Measurements from ENCODE around the gene MYO3B.

DNA sequence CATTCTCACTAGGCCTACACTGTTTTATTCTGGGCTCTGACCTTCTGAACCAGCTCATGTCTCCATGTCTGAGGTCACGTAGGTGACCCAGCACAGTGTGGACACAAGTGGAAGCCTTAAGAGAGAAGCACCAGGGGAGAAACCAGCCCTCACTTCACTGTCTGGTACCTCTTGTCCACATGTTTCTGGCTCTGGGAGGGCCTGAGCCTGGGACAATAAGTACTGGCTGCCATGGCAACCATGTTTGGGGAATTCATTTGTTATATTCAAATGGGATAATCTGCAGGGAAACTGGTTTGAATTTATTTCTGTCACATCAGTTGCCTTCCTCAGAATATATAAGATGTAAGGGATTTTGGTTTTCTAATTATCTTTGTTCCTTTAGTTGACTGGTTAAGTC is 23.3 kb downstream of the MYO3B start:
- TF ChIP-seq CTCF (IDR thresholded peaks at IDR 0.05) (no peak), POLR2A (IDR thresholded peaks at IDR 0.05) (no peak)
